Liver (tissue), 9 donors: ENCODE results near the gene HNF4A. TPM values are rescaled to one million over a fixed set of nuclear protein-coding genes. Genes with fewer than 3 reads are reported as not detected.

Experiments
- DNase-seq: peaks from one replicate; pipeline ENCODE4 v3.0.0-alpha.2; 2017; ENCODE audit warnings: low spot score
- H3K27ac ChIP-seq, 2 donors: one replicate each; pipeline ENCODE4 v1.7.0; 2013; ENCODE audit warnings: inconsistent platforms in 2 of 2, low read length in 2 of 2, control low read depth in 1 of 2, low read depth in 1 of 2, mild to moderate bottlenecking in 1 of 2
- H3K27me3 ChIP-seq, 4 donors: one replicate each; pipeline versions ENCODE4 v1.6.1 to v1.7.0; 2013; ENCODE audit warnings: low read length in 3 of 4, inconsistent platforms in 1 of 4, mild to moderate bottlenecking in 1 of 4, moderate library complexity in 1 of 4; ENCODE audit not compliant: control insufficient read depth in 4 of 4, insufficient read depth in 4 of 4
- H3K36me3 ChIP-seq, 4 donors: one replicate each; pipeline versions ENCODE4 v1.6.1 to v1.7.0; 2013; ENCODE audit warnings: low read length in 3 of 4, mild to moderate bottlenecking in 3 of 4, low read depth in 1 of 4, moderate library complexity in 1 of 4; ENCODE audit not compliant: control insufficient read depth in 4 of 4, insufficient read depth in 3 of 4
- H3K4me1 ChIP-seq, 4 donors: one replicate each; pipeline versions ENCODE4 v1.6.1 to v1.7.0; 2013; ENCODE audit warnings: low read length in 3 of 4, mild to moderate bottlenecking in 3 of 4, moderate library complexity in 1 of 4; ENCODE audit not compliant: control insufficient read depth in 4 of 4, insufficient read depth in 4 of 4
- H3K4me3 ChIP-seq, 3 donors: one replicate each; pipeline versions ENCODE4 v1.6.1 to v1.7.0; 2013; ENCODE audit warnings: low read length in 3 of 3, control low read depth in 1 of 3, low read depth in 1 of 3, mild to moderate bottlenecking in 1 of 3
- H3K9ac ChIP-seq, 2 donors: one replicate each; pipeline ENCODE4 v1.7.0; 2013; ENCODE audit warnings: low read length in 2 of 2, mild to moderate bottlenecking in 2 of 2, moderate library complexity in 2 of 2, control low read depth in 1 of 2, low read depth in 1 of 2
- H3K9me3 ChIP-seq, 4 donors: one replicate each; pipeline versions ENCODE4 v1.6.1 to v1.7.0; 2013; ENCODE audit warnings: low read length in 3 of 4; ENCODE audit not compliant: control insufficient read depth in 4 of 4
- CTCF ChIP-seq: fragments of 150-350 bp; IDR thresholded peaks from 2 replicates; pipeline ENCODE4 v1.5.1; 2017; ENCODE audit warnings: improper control_type of control experiment, low read depth, low read length; ENCODE audit not compliant: missing input control
- EGR1 ChIP-seq, 2 donors: IDR thresholded peaks; 2 replicates each; pipeline ENCODE4 v1.6.1; 2016 to 2018; ENCODE audit warnings: antibody characterized with exemption in 2 of 2, low read depth in 2 of 2
- FOXA1 ChIP-seq: IDR thresholded peaks from 2 replicates; pipeline ENCODE4 v1.6.1; 2016; ENCODE audit warnings: antibody characterized with exemption
- FOXA2 ChIP-seq: IDR thresholded peaks from 2 replicates; pipeline ENCODE4 v1.6.1; 2016; ENCODE audit warnings: antibody characterized with exemption
- GABPA ChIP-seq, 2 donors: IDR thresholded peaks in 1 of 2; conservative IDR thresholded peaks in 1 of 2; 2 replicates each; pipeline ENCODE4 v1.6.1; 2016; ENCODE audit warnings: antibody characterized with exemption in 2 of 2, mild to moderate bottlenecking in 1 of 2, moderate library complexity in 1 of 2
- HNF4A ChIP-seq, 2 donors: conservative IDR thresholded peaks; 2 replicates each; pipeline ENCODE4 v1.6.1; 2016; ENCODE audit warnings: antibody characterized with exemption in 2 of 2, mild to moderate bottlenecking in 2 of 2
- HNF4G ChIP-seq: IDR thresholded peaks from 2 replicates; pipeline ENCODE4 v1.6.1; 2016; ENCODE audit warnings: antibody characterized with exemption
- JUND ChIP-seq, 2 donors: IDR thresholded peaks; 2 replicates each; pipeline ENCODE4 v1.6.1; 2016; ENCODE audit warnings: antibody characterized with exemption in 2 of 2
- NR2F2 ChIP-seq: IDR thresholded peaks from 2 replicates; pipeline ENCODE4 v1.6.1; 2016; ENCODE audit warnings: antibody characterized with exemption
- RAD21 ChIP-seq, 2 donors: IDR thresholded peaks; 2 replicates each; pipeline ENCODE4 v1.6.1; 2016; ENCODE audit warnings: antibody characterized with exemption in 2 of 2, mild to moderate bottlenecking in 2 of 2
- REST ChIP-seq: IDR thresholded peaks from 2 replicates; pipeline ENCODE4 v1.6.1; 2016; ENCODE audit warnings: antibody characterized with exemption, mild to moderate bottlenecking
- SP1 ChIP-seq: IDR thresholded peaks from 2 replicates; pipeline ENCODE4 v1.6.1; 2018; ENCODE audit warnings: antibody characterized with exemption, mild to moderate bottlenecking
- TAF1 ChIP-seq: conservative IDR thresholded peaks from 2 replicates; pipeline ENCODE4 v1.6.1; 2016; ENCODE audit warnings: antibody characterized with exemption, mild to moderate bottlenecking
- YY1 ChIP-seq: IDR thresholded peaks from 2 replicates; pipeline ENCODE4 v1.6.1; 2016; ENCODE audit warnings: antibody characterized with exemption, mild to moderate bottlenecking
- WGBS: extraction: QIAGEN DNeasy Blood & Tissue Kit; methylation state at CpG from one replicate; pipeline ENCODE4 v1.1.7; 2013; 5-methylcytosine and 5-hydroxymethylcytosine counted together
- polyA plus RNA-seq, 2 donors: library from polyadenylated mRNA; stranded (reverse) in 1 of 2; unstranded in 1 of 2; fragments of 200-250 nt in 1 of 2; fragments of >200 nt in 1 of 2; fragmentation: Nextera tagmentation in 1 of 2; extraction: Ambion mirVana in 1 of 2; gene quantifications; one replicate each; pipeline versions ENCODE4 v1.2.1 to v1.2.3, GENCODE V29; 2013 to 2015
- total RNA-seq, 2 donors: library from RNA; depleted of rRNA; stranded (reverse); fragments of >200 nt; gene quantifications; one replicate each; pipeline ENCODE4 v1.2.3, GENCODE V29; 2014
- donor health status: healthy.
- donor health status: healthy.
- donor health status: healthy.
- donor health status: healthy.
- donor health status: healthy.

The HNF4A gene
- total and polyA plus RNA-seq, 4 donors: 51.7 to 171 (median 86.0) TPM

GRCh38 chr20:44475372-44475693 is 119.8 kb downstream of the HNF4A start:
- no peaks in the 10 kb centered on the region for H3K36me3 ChIP-seq
- peaks cover 3 to 59% (median 42%) of the 10 kb centered on the region in 4 donors for H3K4me1 ChIP-seq
- H3K9me3 ChIP-seq: no peaks in the 10 kb centered on the region
- peak overlapping the region; percentile 4 to 89 for H3K9ac ChIP-seq
- 23% methylated on average over 2 of the region's 2 CpGs for WGBS
- peak overlapping the region; percentile 51 to 93 (median 71) for H3K4me3 ChIP-seq
- no peak for TF ChIP-seq HNF4A (conservative IDR thresholded peaks at IDR 0.05)
- no peak for TF ChIP-seq HNF4G
- TF ChIP-seq YY1: peak; percentile 32
- DNase-seq: no peak
- peak overlapping the region; percentile 68 to 96 for H3K27ac ChIP-seq
- no peaks in the 10 kb centered on the region for H3K27me3 ChIP-seq

- 2% methylated on average over 55 of the region's 55 CpGs for WGBS
- H3K36me3 ChIP-seq: no peaks in the 10 kb centered on the region
- peak within 1 kb of the TSS; percentile 71 to 94 (median 93) for H3K4me3 ChIP-seq
- peaks cover 1 to 59% (median 43%) of the 10 kb centered on the region in 4 donors for H3K4me1 ChIP-seq
- H3K27ac ChIP-seq: peak within 1 kb of the TSS; percentile 68 to 96
- DNase-seq: peak; percentile 93
- TF ChIP-seq EGR1 (IDR thresholded peaks at IDR 0.05; ENCODE audit: low read depth in 2 of 2): peak; percentile 62 to 74
- TF ChIP-seq TAF1: peak; percentile 53
- TF ChIP-seq JUND (IDR thresholded peaks at IDR 0.05): no peak
- no peak for TF ChIP-seq NR2F2
- TF ChIP-seq YY1: peak; percentile 12
- peak; percentile 35 for TF ChIP-seq FOXA1
- peak; percentile 70 for TF ChIP-seq REST
- peak; percentile 43 for TF ChIP-seq SP1
- TF ChIP-seq CTCF: peak; percentile 33
- peak; percentile 64 to 66 for TF ChIP-seq RAD21 (IDR thresholded peaks at IDR 0.05)
- peak; percentile 65 to 91 for TF ChIP-seq GABPA (IDR thresholded peaks at IDR 0.05 in 1 of 2, conservative IDR thresholded peaks at IDR 0.05 in 1 of 2)
- TF ChIP-seq FOXA2: no peak
- peak within 1 kb of the TSS; percentile 30 to 89 for H3K9ac ChIP-seq
- no peaks in the 10 kb centered on the region for H3K9me3 ChIP-seq
- no peaks in the 10 kb centered on the region for H3K27me3 ChIP-seq
These were observed 120.4 kb downstream of the HNF4A start, which contains the start of gene TTPAL for GRCh38 chr20:44475694-44476560. TTPAL (plus strand) TSS chr20:44475874; CDS start chr20:44480000, 4,126 bp downstream.
